H1 (cell line): ENCODE data around the gene CXCR3. TPM values are rescaled to one million over a fixed set of nuclear protein-coding genes. Genes with fewer than 3 reads are reported as not detected.

ENCODE experiments used
- CTCF ChIA-PET: fragments of 300-600 bp; sonication (Branson Sonifier 250); formaldehyde crosslinking; loops from one replicate; lab custom pipeline; 2021; ENCODE audit not compliant: partially characterized antibody; lab: Charles Lee
- POLR2A ChIA-PET: fragments of 300-600 bp; sonication (Branson Sonifier 250); formaldehyde crosslinking; loops from one replicate; lab custom pipeline; 2021; ENCODE audit warnings: inconsistent platforms; ENCODE audit not compliant: partially characterized antibody; lab: Charles Lee
- DNase-seq, 2 experiments: peaks; one replicate each; pipeline versions ENCODE4 v3.0.0 to v3.0.0-alpha.2; 2010 to 2022; ENCODE audit warnings: low spot score in 2 of 2, low read depth in 1 of 2, mixed read lengths in 1 of 2
- FAIRE-seq: peaks from 2 replicates; lab custom pipeline; 2011; peaks lifted over from hg19 to GRCh38; lab: Jason Lieb, UNC
- H2AFZ ChIP-seq: 2 replicates; pipeline ENCODE4 v1.8.1; 2012; ENCODE audit warnings: low read length, inconsistent platforms
- H2AK5ac ChIP-seq: 2 replicates; pipeline ENCODE4 v1.6.1; 2013; ENCODE audit warnings: low read depth, low read length
- H2BK120ac ChIP-seq: replicated peaks from 2 replicates; pipeline ENCODE3; 2013; ENCODE audit warnings: low read depth, low read length, inconsistent platforms
- H2BK12ac ChIP-seq: 2 replicates; pipeline ENCODE4 v1.6.1; 2013; ENCODE audit warnings: low read depth, low read length
- H2BK15ac ChIP-seq: 2 replicates; pipeline ENCODE4 v1.6.1; 2013; ENCODE audit warnings: low read length
- H2BK20ac ChIP-seq: 2 replicates; pipeline ENCODE4 v1.6.1; 2013; ENCODE audit warnings: low read length
- H2BK5ac ChIP-seq: 2 replicates; pipeline ENCODE4 v1.6.1; 2013; ENCODE audit warnings: low read depth, low read length
- H3K14ac ChIP-seq: 2 replicates; pipeline ENCODE4 v1.6.1; 2013; ENCODE audit warnings: inconsistent platforms; ENCODE audit not compliant: insufficient read length
- H3K18ac ChIP-seq: 2 replicates; pipeline ENCODE4 v1.6.1; 2013; ENCODE audit warnings: low read length; ENCODE audit errors: extremely low read depth
- H3K23ac ChIP-seq: 2 replicates; pipeline ENCODE4 v1.6.1; 2013; ENCODE audit warnings: inconsistent platforms; ENCODE audit not compliant: insufficient read length
- H3K23me2 ChIP-seq: 2 replicates; pipeline ENCODE4 v1.6.1; 2013; ENCODE audit warnings: low read depth, low read length
- H3K27ac ChIP-seq: 2 replicates; pipeline ENCODE4 v1.6.1; 2011; ENCODE audit warnings: low read depth, low read length, inconsistent platforms
- H3K27me3 ChIP-seq, 4 experiments: replicated peaks in 1 of 4; 1 replicate in 1 of 4; 2 replicates in 3 of 4; pipeline versions ENCODE4 v1.6.1 to v1.8.1; 2011 to 2013; ENCODE audit warnings: low read length in 3 of 4, mild to moderate bottlenecking in 3 of 4, inconsistent platforms in 2 of 4, mixed read lengths in 2 of 4, moderate library complexity in 1 of 4; ENCODE audit not compliant: control insufficient read depth in 3 of 4, insufficient read depth in 3 of 4; ENCODE audit errors: extremely low read depth in 1 of 4
- H3K36me3 ChIP-seq, 4 experiments: 2 replicates each; pipeline versions ENCODE4 v1.6.1 to v1.8.1; 2011 to 2013; ENCODE audit warnings: mild to moderate bottlenecking in 4 of 4, low read length in 3 of 4, moderate library complexity in 2 of 4, control low read depth in 1 of 4, inconsistent platforms in 1 of 4; ENCODE audit not compliant: insufficient read depth in 4 of 4, control insufficient read depth in 2 of 4
- H3K4ac ChIP-seq: replicated peaks from 2 replicates; pipeline ENCODE3; 2013; ENCODE audit warnings: low read length, low read depth, mixed read lengths, inconsistent platforms; ENCODE audit not compliant: insufficient read length
- H3K4me1 ChIP-seq, 4 experiments: replicated peaks in 1 of 4; 1 replicate in 1 of 4; 2 replicates in 3 of 4; pipeline versions ENCODE4 v1.6.1 to v1.8.1; 2011 to 2013; ENCODE audit warnings: low read length in 3 of 4, inconsistent platforms in 2 of 4, mixed read lengths in 1 of 4; ENCODE audit not compliant: insufficient read depth in 4 of 4, control insufficient read depth in 3 of 4
- H3K4me2 ChIP-seq, 2 experiments: 2 replicates each; pipeline versions ENCODE4 v1.6.1 to v1.8.1; 2011 to 2013; ENCODE audit warnings: low read depth in 2 of 2, low read length in 2 of 2, control low read depth in 1 of 2, inconsistent platforms in 1 of 2, mild to moderate bottlenecking in 1 of 2; ENCODE audit not compliant: insufficient read depth in 1 of 2
- H3K4me3 ChIP-seq, 4 experiments: fragments of 200-600, 300-600 bp in 1 of 4; sonication (generic), shearing (Covaris generic), sonication (Bioruptor Twin) in 1 of 4; 2 replicates each; pipeline versions ENCODE4 v1.5.1 to v1.8.1; 2011 to 2016; ENCODE audit warnings: low read length in 4 of 4, low read depth in 3 of 4, control low read depth in 2 of 4, inconsistent platforms in 2 of 4, mild to moderate bottlenecking in 2 of 4, mixed read lengths in 1 of 4, moderate library complexity in 1 of 4; ENCODE audit not compliant: insufficient read depth in 2 of 4; ENCODE audit errors: extremely low read depth in 1 of 4
- H3K56ac ChIP-seq: replicated peaks from 2 replicates; pipeline ENCODE3; 2013; ENCODE audit warnings: low read depth, mild to moderate bottlenecking, mixed read lengths, low read length, inconsistent platforms; ENCODE audit not compliant: insufficient read length
- H3K79me1 ChIP-seq: 2 replicates; pipeline ENCODE4 v1.6.1; 2013; ENCODE audit warnings: low read depth, low read length, control low read depth
- H3K79me2 ChIP-seq, 2 experiments: 2 replicates each; pipeline versions ENCODE4 v1.6.1 to v1.8.1; 2012 to 2013; ENCODE audit warnings: low read length in 2 of 2, mild to moderate bottlenecking in 2 of 2, inconsistent platforms in 1 of 2; ENCODE audit not compliant: insufficient read depth in 2 of 2, control insufficient read depth in 1 of 2
- H3K9ac ChIP-seq, 4 experiments: replicated peaks in 1 of 4; 1 replicate in 1 of 4; 2 replicates in 3 of 4; pipeline versions ENCODE4 v1.6.1 to v1.8.1; 2011 to 2013; ENCODE audit warnings: low read depth in 3 of 4, low read length in 3 of 4, control low read depth in 2 of 4, mild to moderate bottlenecking in 2 of 4, moderate library complexity in 2 of 4, inconsistent platforms in 1 of 4; ENCODE audit errors: extremely low read depth in 1 of 4
- H3K9me3 ChIP-seq, 2 experiments: 2 replicates each; pipeline versions ENCODE4 v1.6.1 to v1.8.1; 2012 to 2013; ENCODE audit warnings: mild to moderate bottlenecking in 2 of 2, moderate library complexity in 2 of 2, control low read depth in 1 of 2, inconsistent platforms in 1 of 2, low read depth in 1 of 2, low read length in 1 of 2, mixed read lengths in 1 of 2; ENCODE audit not compliant: insufficient read depth in 2 of 2
- H4K20me1 ChIP-seq, 2 experiments: replicated peaks in 1 of 2; 2 replicates each; pipeline versions ENCODE3 to v1.8.1; 2011 to 2013; ENCODE audit warnings: inconsistent platforms in 2 of 2, low read length in 2 of 2, mild to moderate bottlenecking in 1 of 2; ENCODE audit not compliant: insufficient read depth in 2 of 2, control insufficient read depth in 1 of 2
- H4K5ac ChIP-seq: 2 replicates; pipeline ENCODE4 v1.6.1; 2013; ENCODE audit warnings: low read length, low read depth, mixed read lengths, inconsistent platforms; ENCODE audit not compliant: insufficient read length
- H4K8ac ChIP-seq: 2 replicates; pipeline ENCODE4 v1.8.0; 2013; ENCODE audit warnings: mild to moderate bottlenecking, moderate library complexity, low read length, inconsistent platforms; ENCODE audit not compliant: insufficient read depth; ENCODE audit errors: extremely low read depth
- H4K91ac ChIP-seq: replicated peaks from 2 replicates; pipeline ENCODE3; 2013; ENCODE audit warnings: low read length, mixed read lengths, inconsistent platforms; ENCODE audit not compliant: insufficient read length
- GABPA ChIP-seq: IDR thresholded peaks from 2 replicates; pipeline ENCODE4 v1.6.1; 2011; ENCODE audit warnings: mild to moderate bottlenecking, low read length, moderate library complexity, borderline replicate concordance; ENCODE audit not compliant: insufficient read depth
- KDM1A ChIP-seq: fragments of 200-600, 300-600 bp; sonication (generic); IDR thresholded peaks from 2 replicates; pipeline ENCODE4 v1.7.1; 2016; ENCODE audit warnings: mild to moderate bottlenecking, low read length, borderline replicate concordance
- PHF8 ChIP-seq: fragments of 200-600 bp; sonication (generic); conservative IDR thresholded peaks from 2 replicates; pipeline ENCODE4 v1.7.1; 2012; ENCODE audit warnings: low read depth, mild to moderate bottlenecking, inconsistent platforms, low read length, moderate library complexity
- POLR2AphosphoS5 ChIP-seq: IDR thresholded peaks from 2 replicates; pipeline ENCODE4 v1.6.1; 2011; ENCODE audit warnings: low read depth, low read length
- RAD21 ChIP-seq, 2 experiments: IDR thresholded peaks in 1 of 2; conservative IDR thresholded peaks in 1 of 2; 2 replicates each; pipeline ENCODE4 v1.6.1; 2011; ENCODE audit warnings: low read depth in 2 of 2, low read length in 2 of 2, improper control_type of control experiment in 1 of 2, inconsistent platforms in 1 of 2, mild to moderate bottlenecking in 1 of 2, moderate library complexity in 1 of 2
- RBBP5 ChIP-seq: IDR thresholded peaks from 2 replicates; pipeline ENCODE4 v1.7.1; 2012; ENCODE audit warnings: low read depth, mild to moderate bottlenecking, inconsistent platforms, low read length, moderate library complexity, borderline replicate concordance
- SIRT6 ChIP-seq: IDR thresholded peaks from one replicate; pipeline ENCODE4 v1.7.1; 2012; ENCODE audit warnings: low read length, inconsistent platforms
- TAF7 ChIP-seq: optimal IDR thresholded peaks from 2 replicates; pipeline ENCODE3; 2011; ENCODE audit warnings: low read depth, mild to moderate bottlenecking, inconsistent platforms, low read length, moderate library complexity, borderline replicate concordance
- TCF12 ChIP-seq: IDR thresholded peaks from 2 replicates; pipeline ENCODE4 v1.6.1; 2011; ENCODE audit warnings: low read depth, mild to moderate bottlenecking, low read length
- WGBS, 2 experiments: shearing (Covaris generic) in 1 of 2; methylation state at CpG; one replicate each; pipeline versions ENCODE4 v1.1.6 to v1.1.7; 2013 to 2015; ENCODE audit warnings: low lambda C conversion rate in 2 of 2, mixed read lengths in 2 of 2, inconsistent platforms in 1 of 2, low coverage in 1 of 2, missing lambda C conversion rate in 1 of 2; ENCODE audit not compliant: insufficient replicate concordance in 2 of 2, insufficient coverage in 1 of 2, insufficient read length in 1 of 2; ENCODE audit errors: extremely low coverage in 1 of 2, missing lambda C conversion rate in 1 of 2; 5-methylcytosine and 5-hydroxymethylcytosine counted together
- polyA plus RNA-seq, 7 experiments: library from polyadenylated mRNA; depleted of rRNA in 3 of 7; stranded (reverse) in 5 of 7; unstranded in 2 of 7; fragments of >200 nt in 5 of 7; fragments of 200-250 nt in 2 of 7; gene quantifications; 1 replicate in 5 of 7; 2 replicates in 1 of 7; 4 replicates in 1 of 7; pipeline versions ENCODE4 v1.2.1 to v1.2.3, GENCODE V29; 2011 to 2013; ENCODE audit warnings: missing spikeins in 2 of 7, mixed read lengths in 2 of 7
- total RNA-seq: library from RNA; stranded (reverse); fragmentation: NEBNext Ultra II Directional; extraction: Animal tissue kit (Norgen Biotek cat#: 25700); gene quantifications from 2 replicates; pipeline ENCODE4 v1.2.1, GENCODE V29; 2021
- TF ChIP-seq, protein P1 (sequence below), 3 experiments: IDR thresholded peaks; 1 replicate in 2 of 3; 2 replicates in 1 of 3; pipeline versions ENCODE4 v1.5.1 to v1.6.1; 2011; ENCODE audit warnings: low read length in 3 of 3, mild to moderate bottlenecking in 3 of 3, inconsistent platforms in 2 of 3, low read depth in 1 of 3, moderate library complexity in 1 of 3; ENCODE audit not compliant: insufficient read depth in 1 of 3; ENCODE audit errors: control extremely low read depth in 1 of 3
- TF ChIP-seq, protein P2 (sequence below): IDR thresholded peaks from 2 replicates; pipeline ENCODE4 v1.6.1; 2012; ENCODE audit warnings: inconsistent platforms

Gene CXCR3
- total and polyA plus RNA-seq, 2 of the 8 experiments (the other 6 are each of a cell fraction or from before 2014, with no cell fraction given): not detected

DNA sequence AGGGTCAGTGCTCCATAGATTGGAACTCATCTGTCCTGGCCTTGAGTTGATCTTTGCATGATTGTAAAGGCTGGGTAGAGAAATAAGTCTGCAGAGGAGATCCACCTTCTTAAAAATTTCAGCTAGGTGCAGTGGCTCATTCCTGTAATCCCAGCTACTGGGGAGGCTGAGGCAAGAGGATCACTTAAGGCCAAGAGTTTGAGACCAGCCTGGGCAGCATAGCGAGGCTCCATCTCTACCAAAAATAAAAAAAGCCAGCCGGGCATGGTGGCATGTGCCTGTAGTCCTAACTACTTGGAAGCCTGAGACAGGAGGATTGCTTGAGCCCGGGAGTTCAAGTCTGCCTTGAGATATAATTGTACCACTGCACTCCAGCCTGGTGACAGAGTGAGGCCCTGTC lies 476 bp upstream of the CXCR3 start:
- no peak overlapping the region for H3K14ac ChIP-seq
- H3K79me1 ChIP-seq: no peaks in the 10 kb centered on the region
- peaks cover 0 to 5% (median 0%) of the 10 kb centered on the region in 4 experiments; a peak in 1 of 7 replicates for H3K4me1 ChIP-seq
- POLR2A ChIA-PET: no interaction called here
- H3K4me3 ChIP-seq: no peak overlapping the region
- H2BK5ac ChIP-seq: no peak overlapping the region
- no peak overlapping the region for H2AK5ac ChIP-seq
- no peak overlapping the region for H3K23ac ChIP-seq
- H2AFZ ChIP-seq: no peak overlapping the region
- no peak overlapping the region for H4K91ac ChIP-seq
- DNase-seq (no peak), FAIRE-seq (no peak)
- no peaks in the 10 kb centered on the region for H3K79me2 ChIP-seq
- H2BK20ac ChIP-seq: no peak overlapping the region
- H3K9me3 ChIP-seq: no peaks in the 10 kb centered on the region
- H3K4ac ChIP-seq: no peak overlapping the region
- H3K56ac ChIP-seq: no peak overlapping the region
- no peaks in the 10 kb centered on the region for H3K36me3 ChIP-seq
- CTCF ChIA-PET: interaction anchor here (0.7 kb wide), 1 partner anchor 45 kb away, joined by 3 read pairs; no protein-coding TSS in a partner anchor
- H3K23me2 ChIP-seq: no peaks in the 10 kb centered on the region
- no peak overlapping the region for H3K4me2 ChIP-seq
- no peak overlapping the region for H4K8ac ChIP-seq
- H4K20me1 ChIP-seq: no peaks in the 10 kb centered on the region
- no peak overlapping the region for H3K27ac ChIP-seq
- no peaks in the 10 kb centered on the region for H3K27me3 ChIP-seq
- H2BK12ac ChIP-seq: no peak overlapping the region
- no peak overlapping the region for H4K5ac ChIP-seq
- H3K18ac ChIP-seq: no peak overlapping the region
- WGBS, 2 experiments: 90% methylated on average over 2 of the region's 3 CpGs; no CpG with 5 or more reads in 1 of the 2 experiments
- no peak overlapping the region for H2BK120ac ChIP-seq
- no peak overlapping the region for H2BK15ac ChIP-seq
- no peak overlapping the region for H3K9ac ChIP-seq
- TF ChIP-seq PHF8 (no peak), GABPA (no peak), TCF12 (no peak), RBBP5 (no peak), RAD21 (IDR thresholded peaks at IDR 0.05 in 1 of 2, conservative IDR thresholded peaks at IDR 0.05 in 1 of 2; ENCODE audit: low read depth in 2 of 2, low read length in 2 of 2) (no peak), SIRT6 (no peak), TAF7 (no peak), POLR2AphosphoS5 (no peak), KDM1A (no peak)
- TF ChIP-seq, protein P1, sequence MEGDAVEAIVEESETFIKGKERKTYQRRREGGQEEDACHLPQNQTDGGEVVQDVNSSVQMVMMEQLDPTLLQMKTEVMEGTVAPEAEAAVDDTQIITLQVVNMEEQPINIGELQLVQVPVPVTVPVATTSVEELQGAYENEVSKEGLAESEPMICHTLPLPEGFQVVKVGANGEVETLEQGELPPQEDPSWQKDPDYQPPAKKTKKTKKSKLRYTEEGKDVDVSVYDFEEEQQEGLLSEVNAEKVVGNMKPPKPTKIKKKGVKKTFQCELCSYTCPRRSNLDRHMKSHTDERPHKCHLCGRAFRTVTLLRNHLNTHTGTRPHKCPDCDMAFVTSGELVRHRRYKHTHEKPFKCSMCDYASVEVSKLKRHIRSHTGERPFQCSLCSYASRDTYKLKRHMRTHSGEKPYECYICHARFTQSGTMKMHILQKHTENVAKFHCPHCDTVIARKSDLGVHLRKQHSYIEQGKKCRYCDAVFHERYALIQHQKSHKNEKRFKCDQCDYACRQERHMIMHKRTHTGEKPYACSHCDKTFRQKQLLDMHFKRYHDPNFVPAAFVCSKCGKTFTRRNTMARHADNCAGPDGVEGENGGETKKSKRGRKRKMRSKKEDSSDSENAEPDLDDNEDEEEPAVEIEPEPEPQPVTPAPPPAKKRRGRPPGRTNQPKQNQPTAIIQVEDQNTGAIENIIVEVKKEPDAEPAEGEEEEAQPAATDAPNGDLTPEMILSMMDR (IDR thresholded peaks at IDR 0.05; ENCODE audit: control extremely low read depth in 1 of 3, insufficient read depth in 1 of 3, low read depth in 1 of 3, low read length in 3 of 3): no peak
- TF ChIP-seq, protein P2, sequence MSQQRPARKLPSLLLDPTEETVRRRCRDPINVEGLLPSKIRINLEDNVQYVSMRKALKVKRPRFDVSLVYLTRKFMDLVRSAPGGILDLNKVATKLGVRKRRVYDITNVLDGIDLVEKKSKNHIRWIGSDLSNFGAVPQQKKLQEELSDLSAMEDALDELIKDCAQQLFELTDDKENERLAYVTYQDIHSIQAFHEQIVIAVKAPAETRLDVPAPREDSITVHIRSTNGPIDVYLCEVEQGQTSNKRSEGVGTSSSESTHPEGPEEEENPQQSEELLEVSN: no peak
